Smooth muscle cell of the coronary artery (primary cell): Measurements from ENCODE around the gene OR5A2. TPM values are rescaled to one million over a fixed set of nuclear protein-coding genes. Genes with fewer than 3 reads are reported as not detected.

ENCODE experiments used
- total RNA-seq: library from RNA; depleted of rRNA; stranded (reverse); fragments of >200 nt; gene quantifications from 2 replicates; pipeline ENCODE4 v1.2.3, GENCODE V29; 2014; ENCODE audit warnings: low replicate concordance

Gene OR5A2
- not detected in 2 replicates for total RNA-seq

GRCh38 chr11:59426361-59427067 lies at the start of gene OR5A2:
Gene OR5A2, minus strand, starts transcription at chr11:59426413. Its CDS starts 3,460 bp downstream, at chr11:59422953.

GRCh38 chr11:59473015-59473414 lies 46.8 kb upstream of the OR5A2 start, which contains the start of gene OR4D10:
Gene OR4D10, plus strand, starts transcription at chr11:59473315. Its CDS starts 4,115 bp downstream, at chr11:59477430.

DNA sequence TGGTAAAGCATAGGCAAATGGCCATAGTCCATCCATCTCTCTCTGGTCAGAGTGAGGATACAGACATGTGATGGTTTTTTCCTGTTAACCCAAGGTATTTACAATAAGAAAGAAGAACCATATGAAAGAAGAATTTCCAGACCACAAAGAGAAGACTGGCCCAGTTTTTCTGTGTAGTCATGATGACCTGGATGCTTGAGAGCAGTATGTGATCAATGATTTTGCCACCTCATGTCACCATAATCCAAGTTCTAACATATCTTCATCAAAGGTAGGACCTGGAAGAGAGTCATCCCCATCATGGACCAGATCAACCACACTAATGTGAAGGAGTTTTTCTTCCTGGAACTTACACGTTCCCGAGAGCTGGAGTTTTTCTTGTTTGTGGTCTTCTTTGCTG lies 30.4 kb upstream of the OR5A2 start, which contains the start of gene OR4D6:
Gene OR4D6, plus strand, starts transcription at position 301 of the 400 bp plus-strand sequence. Its CDS starts 0 bp downstream, at position 301.

GRCh38 chr11:59436169-59436568 lies 10.0 kb upstream of the OR5A2 start, which contains the start of gene OR5A1:
Gene OR5A1, plus strand, starts transcription at chr11:59436469. Its CDS starts 6,700 bp downstream, at chr11:59443169.

Other genes with a start within 250 kb of the OR5A2 start
- not detected in 2 replicates for gene MPEG1, start 213.5 kb downstream of the OR5A2 start, total RNA-seq
- not detected in 2 replicates for gene OR5AN1, start 67.5 kb downstream of the OR5A2 start, total RNA-seq
- gene OR5A1, start 10.1 kb upstream of the OR5A2 start, total RNA-seq: not detected in 2 replicates
- not detected in 2 replicates for gene OR4D6, start 30.5 kb upstream of the OR5A2 start, total RNA-seq
- not detected in 2 replicates for gene OR4D10, start 46.9 kb upstream of the OR5A2 start, total RNA-seq
- gene OR4D11, start 77.2 kb upstream of the OR5A2 start, total RNA-seq: not detected in 2 replicates
- not detected in 2 replicates for gene OR4D9, start 85.1 kb upstream of the OR5A2 start, total RNA-seq
- 19.4 and 35.2 TPM in 2 replicates for gene OSBP, start 189.4 kb upstream of the OR5A2 start, total RNA-seq
- 3.3 and 3.9 TPM in 2 replicates for gene PATL1, start 242.6 kb upstream of the OR5A2 start, total RNA-seq